Hepatic stellate cell (primary cell): ENCODE measurements around the gene PPM1M.

Experiments
- DNase-seq: peaks from one replicate; pipeline ENCODE4 v3.0.0; 2011; ENCODE audit warnings: low spot score

Gene PPM1M

GRCh38 chr3:52297242-52298148 is 51.9 kb downstream of the PPM1M start:
- no peak for DNase-seq

- DNase-seq = no peak
Measured at GRCh38 chr3:52298149-52299098, 52.9 kb downstream of the PPM1M start.

DNA sequence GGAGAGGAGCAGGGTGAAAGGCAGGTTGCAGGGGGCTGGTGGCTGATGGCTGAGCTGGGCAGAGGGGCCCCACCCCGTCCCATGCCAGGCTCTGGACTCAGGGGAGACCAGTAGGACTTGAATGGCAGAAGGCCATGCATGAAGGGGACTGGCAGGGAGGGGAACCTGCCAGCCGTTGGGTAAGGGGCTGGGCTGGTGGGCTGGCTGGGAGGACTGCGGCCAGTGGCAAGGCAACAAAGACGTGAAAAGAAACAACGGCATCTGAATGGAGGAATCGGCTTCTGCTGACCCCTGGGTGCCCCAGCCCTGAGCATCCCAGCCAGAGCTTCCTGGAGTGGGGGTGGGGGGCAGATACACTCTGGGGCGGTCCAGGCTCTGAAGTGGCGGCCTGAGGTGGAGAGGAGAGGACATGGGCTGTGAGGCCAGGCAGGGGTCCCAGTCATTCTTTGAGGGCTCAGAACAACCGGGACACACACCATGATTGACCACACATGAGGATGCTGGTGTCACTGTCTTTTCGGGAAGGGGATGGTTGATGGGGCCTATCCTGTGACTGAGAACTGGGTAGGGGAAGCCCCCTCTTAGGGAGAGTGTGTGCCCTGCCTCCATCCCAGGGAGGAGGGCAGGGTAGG is 53.8 kb downstream of the PPM1M start:
- DNase-seq = no peak
